Right lobe of liver (tissue), 6 donors: ENCODE results near the gene RAP1GAP2. TPM values are rescaled to one million over a fixed set of nuclear protein-coding genes. Genes with fewer than 3 reads are reported as not detected.

ENCODE experiments used
- ATAC-seq, 4 donors: fragments of 200-7000 bp; cut with Tn5 transposase; one replicate each; pipeline ENCODE4 v1.9.1; 2020; ENCODE audit warnings: mild to moderate bottlenecking in 4 of 4, moderate library complexity in 4 of 4
- DNase-seq, 3 donors: peaks; one replicate each; pipeline ENCODE4 v3.0.0-alpha.2; 2020
- H3K27ac ChIP-seq, 3 donors: fragments of 200-600 bp; one replicate each; pipeline ENCODE4 v1.8.0; 2022
- H3K27me3 ChIP-seq, 2 donors: fragments of 200-600 bp; one replicate each; pipeline ENCODE4 v1.8.0; 2022
- H3K36me3 ChIP-seq, 4 donors: fragments of 200-600 bp; sonication (generic) in 1 of 4; one replicate each; pipeline versions ENCODE4 v1.5.1 to v1.8.0; 2017 to 2022; ENCODE audit warnings: control low read depth in 1 of 4
- H3K4me1 ChIP-seq, 4 donors: fragments of 200-600 bp; sonication (generic) in 1 of 4; one replicate each; pipeline versions ENCODE4 v1.5.1 to v1.8.0; 2017 to 2022; ENCODE audit warnings: control low read depth in 1 of 4
- H3K4me3 ChIP-seq, 3 donors: fragments of 200-600 bp; one replicate each; pipeline ENCODE4 v1.8.0; 2022
- H3K9me3 ChIP-seq, 4 donors: fragments of 200-600 bp; sonication (generic) in 1 of 4; one replicate each; pipeline versions ENCODE4 v1.5.1 to v1.8.0; 2017 to 2022; ENCODE audit warnings: control low read depth in 1 of 4
- POLR2A ChIP-seq: fragments of 450-650 bp; IDR thresholded peaks from one replicate; pipeline ENCODE4 v1.6.1; 2017; ENCODE audit warnings: antibody characterized with exemption, mild to moderate bottlenecking
- WGBS: methylation state at CpG from one replicate; pipeline ENCODE4 v1.1.6; 2018; ENCODE audit warnings: low coverage, low lambda C conversion rate; ENCODE audit not compliant: insufficient coverage; ENCODE audit errors: missing lambda C conversion rate; 5-methylcytosine and 5-hydroxymethylcytosine counted together
- intact Hi-C, 2 donors: fragments of 100-400 bp; cut with DNase I; formaldehyde crosslinking; loops; one replicate each; pipeline versions ENCODE4 v1.11.2 to v1.14.1; 2022
- total RNA-seq, 6 experiments: library from RNA; depleted of rRNA in 2 of 6; stranded (reverse); fragments of >200 nt in 2 of 6; fragmentation: NEBNext Ultra II Directional in 3 of 6; extraction: Animal tissue kit (Norgen Biotek cat#: 25700) in 3 of 6; gene quantifications; one replicate each; pipeline versions ENCODE4 v1.1.0 to v1.2.4, GENCODE V29; 2016 to 2023
- TF ChIP-seq, protein P1 (sequence below), 4 donors: fragments of 200-600 bp in 3 of 4; fragments of 450-650 bp in 1 of 4; IDR thresholded peaks; one replicate each; pipeline versions ENCODE4 v1.5.1 to v1.8.0; 2016 to 2022; ENCODE audit warnings: antibody characterized with exemption in 4 of 4, mild to moderate bottlenecking in 2 of 4
- donor health status: DM: no; HTN: yes; CAD: no.
- donor health status: DM: no; HTN: no; CAD: no.
- donor health status: DM: no; HTN: no; CAD: no.
- donor health status: DM: no; HTN: yes; CAD: no.
- donor health status: DM: no; HTN: yes; CAD: no.

The RAP1GAP2 gene
- total RNA-seq, 6 experiments from 2014 or later = 1.0 to 3.8 (median 1.8) TPM

DNA sequence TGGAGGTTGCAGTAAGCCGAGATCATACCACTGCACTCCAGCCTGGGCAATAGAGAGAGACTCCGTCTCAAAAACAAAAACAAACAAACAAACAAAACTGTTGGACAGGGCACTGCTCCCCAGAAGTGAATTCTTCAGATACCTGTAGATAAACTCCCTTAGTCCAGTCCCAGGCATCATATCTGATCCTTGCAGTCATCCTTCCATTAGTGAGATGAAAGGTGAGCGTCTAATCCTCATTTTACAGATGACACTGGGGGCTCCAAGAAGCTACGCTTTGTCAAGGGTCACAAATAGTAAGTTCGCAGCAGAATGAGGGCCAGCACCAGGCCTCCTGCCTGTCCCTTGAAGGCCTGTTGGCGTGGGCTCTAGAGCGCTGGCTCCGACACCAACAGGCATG lies 165.2 kb downstream of the RAP1GAP2 start:
- DNase-seq (peak in 1 of 3 donors; percentile 15), ATAC-seq (no peak)
- Histone ChIP-seq H3K9me3 (no peaks in the 10 kb centered on the region), H3K4me3 (no peak overlapping the region), H3K36me3 (no peaks in the 10 kb centered on the region), H3K4me1 (no peaks in the 10 kb centered on the region), H3K27me3 (no peaks in the 10 kb centered on the region), H3K27ac (no peak overlapping the region)
- intact Hi-C loops = no loop called here
- TF ChIP-seq POLR2A = no peak
- TF ChIP-seq, protein P1, sequence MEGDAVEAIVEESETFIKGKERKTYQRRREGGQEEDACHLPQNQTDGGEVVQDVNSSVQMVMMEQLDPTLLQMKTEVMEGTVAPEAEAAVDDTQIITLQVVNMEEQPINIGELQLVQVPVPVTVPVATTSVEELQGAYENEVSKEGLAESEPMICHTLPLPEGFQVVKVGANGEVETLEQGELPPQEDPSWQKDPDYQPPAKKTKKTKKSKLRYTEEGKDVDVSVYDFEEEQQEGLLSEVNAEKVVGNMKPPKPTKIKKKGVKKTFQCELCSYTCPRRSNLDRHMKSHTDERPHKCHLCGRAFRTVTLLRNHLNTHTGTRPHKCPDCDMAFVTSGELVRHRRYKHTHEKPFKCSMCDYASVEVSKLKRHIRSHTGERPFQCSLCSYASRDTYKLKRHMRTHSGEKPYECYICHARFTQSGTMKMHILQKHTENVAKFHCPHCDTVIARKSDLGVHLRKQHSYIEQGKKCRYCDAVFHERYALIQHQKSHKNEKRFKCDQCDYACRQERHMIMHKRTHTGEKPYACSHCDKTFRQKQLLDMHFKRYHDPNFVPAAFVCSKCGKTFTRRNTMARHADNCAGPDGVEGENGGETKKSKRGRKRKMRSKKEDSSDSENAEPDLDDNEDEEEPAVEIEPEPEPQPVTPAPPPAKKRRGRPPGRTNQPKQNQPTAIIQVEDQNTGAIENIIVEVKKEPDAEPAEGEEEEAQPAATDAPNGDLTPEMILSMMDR (IDR thresholded peaks at IDR 0.05) = no peak
- 88% methylated on average over 8 of the region's 8 CpGs for WGBS

DNA sequence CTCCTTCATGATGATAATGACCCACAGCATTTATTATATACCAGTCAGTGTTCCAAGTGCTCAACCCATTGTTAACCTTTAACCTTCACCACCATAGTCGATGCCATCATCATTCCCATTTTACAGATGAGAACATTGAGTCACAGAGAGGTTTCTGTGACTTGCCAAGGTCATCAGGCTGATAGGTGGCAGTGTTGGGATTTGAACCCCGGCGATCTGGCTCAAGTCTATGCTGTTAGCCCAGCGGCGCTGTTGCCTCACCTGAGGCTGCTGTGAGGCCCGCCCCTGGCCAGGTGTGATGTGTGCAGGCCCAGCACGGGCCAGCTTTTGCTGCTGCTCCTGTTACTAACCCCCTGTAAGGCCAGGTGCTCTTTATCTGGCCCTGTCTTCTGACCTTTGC lies 166.0 kb downstream of the RAP1GAP2 start:
- Histone ChIP-seq H3K9me3 (no peaks in the 10 kb centered on the region), H3K4me1 (no peaks in the 10 kb centered on the region), H3K36me3 (no peaks in the 10 kb centered on the region), H3K27ac (no peak overlapping the region), H3K27me3 (no peaks in the 10 kb centered on the region), H3K4me3 (no peak overlapping the region)
- DNase-seq (peak in 1 of 3 donors; percentile 20), ATAC-seq (no peak)
- intact Hi-C loops = no loop called here
- WGBS = 71% methylated on average over 1 of the region's 7 CpGs
- TF ChIP-seq, protein P1 (IDR thresholded peaks at IDR 0.05) = no peak
- TF ChIP-seq POLR2A = no peak

DNA sequence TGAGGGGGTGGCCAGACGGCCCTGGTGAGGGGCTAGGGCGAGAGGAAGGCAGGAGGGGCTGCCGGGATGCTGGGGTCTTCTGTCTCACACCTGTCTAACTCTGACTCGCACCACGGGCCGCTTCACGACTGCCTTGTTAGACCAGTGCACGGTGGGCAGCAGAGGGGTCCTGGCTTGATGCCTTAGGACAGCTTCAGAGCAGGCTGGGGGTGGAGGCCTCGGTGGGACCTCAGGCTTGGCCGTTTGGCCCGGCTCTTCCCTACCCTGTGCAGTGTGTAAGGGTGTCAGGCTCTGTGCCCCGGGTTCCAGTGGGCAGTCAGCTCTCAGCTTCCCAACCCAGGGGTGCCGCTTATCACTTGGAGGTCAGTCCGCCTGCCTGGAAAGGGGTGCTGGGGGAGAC lies 166.5 kb downstream of the RAP1GAP2 start:
- Histone ChIP-seq H3K9me3 (no peaks in the 10 kb centered on the region), H3K4me3 (no peak overlapping the region), H3K36me3 (no peaks in the 10 kb centered on the region), H3K27me3 (no peaks in the 10 kb centered on the region), H3K4me1 (no peaks in the 10 kb centered on the region), H3K27ac (no peak overlapping the region)
- intact Hi-C loops = no loop called here
- TF ChIP-seq, protein P1 (IDR thresholded peaks at IDR 0.05) = no peak
- TF ChIP-seq POLR2A = no peak
- WGBS = 63% methylated on average over 5 of the region's 14 CpGs
- DNase-seq (peak in 1 of 3 donors; percentile 40), ATAC-seq (no peak)

DNA sequence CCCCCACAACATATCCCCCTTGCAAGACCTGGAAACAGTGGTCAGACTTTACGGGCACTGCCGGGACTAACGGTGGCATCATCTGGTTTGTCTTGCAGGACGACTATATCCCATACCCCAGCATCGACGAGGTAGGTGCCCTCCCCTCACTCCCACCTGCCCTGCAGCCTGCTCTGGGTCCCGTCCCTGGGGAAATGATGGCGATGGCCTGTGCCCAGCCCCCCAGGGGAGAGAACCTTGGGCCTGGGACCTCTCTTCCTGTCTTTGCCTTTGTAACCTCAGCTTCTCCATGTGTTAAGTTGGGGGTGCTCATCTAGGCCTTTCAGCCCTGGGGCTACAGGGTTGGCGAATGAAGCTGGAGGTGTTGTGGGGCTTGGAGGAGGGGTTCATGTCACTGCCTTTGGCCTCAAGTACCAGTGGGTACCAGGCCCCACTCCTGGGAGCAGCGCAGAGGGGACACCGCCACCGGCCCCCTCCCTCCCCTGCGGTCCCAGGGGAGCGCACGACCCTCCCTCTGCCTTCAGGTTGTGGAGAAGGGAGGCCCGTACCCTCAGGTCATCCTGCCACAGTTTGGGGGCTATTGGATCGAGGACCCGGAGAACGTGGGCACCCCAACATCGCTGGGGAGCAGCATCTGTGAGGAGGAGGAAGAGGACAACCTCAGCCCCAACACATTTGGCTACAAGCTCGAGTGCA lies 167.2 kb downstream of the RAP1GAP2 start:
- Histone ChIP-seq H3K4me1 (no peaks in the 10 kb centered on the region), H3K4me3 (no peak overlapping the region), H3K27me3 (no peaks in the 10 kb centered on the region), H3K27ac (no peak overlapping the region), H3K36me3 (no peaks in the 10 kb centered on the region), H3K9me3 (no peaks in the 10 kb centered on the region)
- WGBS = 59% methylated on average over 8 of the region's 21 CpGs
- DNase-seq (peak in 1 of 3 donors; percentile 33), ATAC-seq (no peak)
- TF ChIP-seq POLR2A = no peak
- TF ChIP-seq, protein P1 (IDR thresholded peaks at IDR 0.05) = no peak
- intact Hi-C loops = no loop called here
